ENCODE results near the gene TBC1D13.

TBC1D13 gene

DNA sequence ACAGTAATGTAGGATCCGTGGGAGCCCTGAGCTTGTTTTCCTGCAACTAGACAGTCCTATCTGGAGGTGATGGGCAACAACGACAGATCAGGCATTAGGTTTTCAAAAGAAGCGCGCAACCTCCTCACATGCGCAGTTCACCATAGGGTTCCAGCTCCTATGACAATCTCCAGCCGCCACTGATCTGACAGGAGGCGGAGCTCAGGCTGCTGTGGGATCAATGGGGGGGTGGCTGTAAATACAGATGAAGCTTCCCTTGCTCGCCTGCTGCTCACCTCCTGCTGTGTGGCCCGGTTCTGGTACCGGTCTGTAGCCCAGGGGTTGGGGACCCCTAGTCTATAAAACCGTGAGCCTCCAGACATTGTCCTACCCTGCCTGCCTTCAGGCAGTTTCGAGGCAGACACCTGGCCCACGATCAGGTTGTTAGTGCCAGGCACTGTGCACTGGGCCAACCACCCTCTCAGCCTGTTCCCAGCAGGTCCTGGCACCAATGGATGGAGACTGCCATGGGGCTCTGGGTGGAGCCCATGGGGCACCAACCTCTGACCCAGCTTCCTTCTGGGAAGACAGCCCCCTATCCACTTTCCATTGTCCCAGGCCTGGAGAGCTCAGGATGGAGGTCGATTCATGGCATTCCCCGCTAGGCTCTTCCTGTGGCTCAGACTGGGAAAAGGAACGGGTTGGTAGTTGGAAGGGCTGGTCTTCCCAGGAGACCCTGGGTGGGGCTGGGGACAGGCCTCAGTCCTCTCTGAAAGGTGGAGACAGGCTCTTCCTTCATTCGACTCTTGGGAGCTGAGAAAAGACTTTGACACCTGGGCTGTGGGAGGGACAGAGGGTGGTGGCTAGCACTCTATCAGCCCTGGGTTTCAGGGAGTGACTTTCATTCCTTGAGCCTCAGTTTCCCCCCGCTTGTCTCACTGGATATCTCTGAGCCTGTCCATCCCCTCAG lies 32.9 kb downstream of the TBC1D13 start:
- peaks cover 26% of the 10 kb centered on the region for H3K36me3 Mint-ChIP-seq (ENCODE audit: insufficient read depth)
- H3K9me3 Mint-ChIP-seq, result no peaks in the 10 kb centered on the region
- ATAC-seq (replicated peaks) (no peak), DNase-seq (no peak)
- H3K4me1 Mint-ChIP-seq (ENCODE audit: low read depth in 2 of 2), result peaks cover 9 to 22% of the 10 kb centered on the region in 2 donors
- no peaks in the 10 kb centered on the region for H3K27me3 Mint-ChIP-seq
- H3K4me3 Mint-ChIP-seq, result peak overlapping the region; percentile 73 to 76
- peak overlapping the region; percentile 13 to 53 for H3K27ac Mint-ChIP-seq

DNA sequence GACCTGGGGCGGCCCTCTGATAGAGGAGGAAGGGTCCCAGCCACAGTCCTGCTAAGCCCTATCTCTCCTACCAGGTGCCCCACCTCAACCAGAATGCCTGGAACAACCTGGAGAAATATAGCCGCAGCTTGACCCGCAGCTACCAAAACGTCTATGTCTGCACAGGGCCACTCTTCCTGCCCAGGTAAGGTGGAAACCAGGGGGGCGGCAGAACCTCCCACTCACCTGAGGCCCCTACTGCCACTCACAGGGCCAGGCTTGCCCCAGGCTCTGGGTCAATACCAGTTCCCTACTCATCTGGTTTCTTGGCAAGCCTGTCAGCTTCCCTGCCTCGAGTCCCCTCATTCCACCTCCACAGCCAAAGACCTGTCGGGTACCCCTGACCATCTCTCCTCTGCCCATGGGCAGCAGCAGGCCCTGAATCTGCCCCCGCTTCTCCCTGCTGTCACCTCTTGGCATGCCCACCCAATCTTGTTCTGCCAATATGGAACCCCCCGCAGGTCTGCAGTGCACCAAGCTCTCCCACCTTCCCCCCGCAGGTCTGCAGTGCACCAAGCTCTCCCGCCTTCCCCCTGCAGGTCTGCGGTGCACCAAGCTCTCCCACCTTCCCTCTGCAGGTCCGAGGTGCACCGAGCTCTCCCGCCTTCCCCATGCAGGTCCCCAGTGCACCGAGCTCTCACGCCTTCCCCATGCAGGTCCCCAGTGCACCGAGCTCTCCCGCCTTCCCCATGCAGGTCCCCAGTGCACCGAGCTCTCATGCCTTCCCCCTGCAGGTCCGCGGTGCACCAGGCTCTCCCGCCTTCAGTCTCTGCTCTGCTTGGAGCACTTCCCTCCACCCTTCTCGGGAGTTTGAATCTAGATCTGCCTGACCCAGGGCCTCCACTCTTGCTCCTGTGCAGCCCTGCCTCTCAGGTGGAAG lies 33.9 kb downstream of the TBC1D13 start:
- peaks cover 31% of the 10 kb centered on the region for H3K36me3 Mint-ChIP-seq (ENCODE audit: insufficient read depth)
- H3K27ac Mint-ChIP-seq, result peak overlapping the region in 1 of 2 donors; percentile 53
- ATAC-seq (replicated peaks) (no peak), DNase-seq (no peak)
- peak overlapping the region in 1 of 2 donors; percentile 76 for H3K4me3 Mint-ChIP-seq
- no peaks in the 10 kb centered on the region for H3K27me3 Mint-ChIP-seq
- H3K9me3 Mint-ChIP-seq, result no peaks in the 10 kb centered on the region
- peaks cover 9 to 22% of the 10 kb centered on the region in 2 donors for H3K4me1 Mint-ChIP-seq (ENCODE audit: low read depth in 2 of 2)

DNA sequence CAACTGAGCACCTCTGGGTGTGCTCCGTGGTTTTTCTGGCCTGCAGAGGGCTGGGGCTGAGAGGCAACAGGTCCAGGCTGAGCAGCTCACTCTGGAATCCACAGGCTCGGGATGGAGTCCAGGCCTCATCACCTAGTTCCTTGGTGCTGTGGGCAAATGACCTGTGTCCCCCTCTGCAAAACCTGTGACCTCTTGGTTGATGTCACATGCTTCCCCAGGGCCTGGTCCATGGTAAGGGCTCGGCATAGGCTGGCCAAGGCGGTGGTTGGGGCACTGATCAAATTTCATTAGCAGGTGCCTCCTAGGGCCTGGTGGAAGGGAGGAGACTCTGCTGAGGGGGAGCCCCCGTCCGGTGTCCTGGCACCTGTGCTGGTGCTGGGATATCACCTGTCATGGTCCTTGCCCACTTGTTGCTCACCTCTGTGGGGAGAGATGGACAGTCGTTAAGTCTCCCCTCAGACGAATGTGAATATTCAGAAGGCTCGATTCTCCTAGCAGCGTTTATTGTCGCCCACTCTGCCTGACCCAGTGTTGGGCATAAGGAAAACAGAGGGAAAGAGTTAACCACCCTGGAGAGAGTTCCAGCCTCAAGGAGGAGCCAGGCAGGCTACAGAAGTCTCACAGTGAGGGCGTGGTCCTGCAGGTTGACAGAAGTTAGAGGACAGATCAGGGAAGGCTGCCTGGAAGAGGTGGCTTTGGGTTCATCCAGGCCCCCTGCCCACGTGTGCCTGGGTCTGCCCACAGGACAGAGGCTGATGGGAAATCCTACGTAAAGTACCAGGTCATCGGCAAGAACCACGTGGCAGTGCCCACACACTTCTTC lies 34.7 kb downstream of the TBC1D13 start:
- H3K36me3 Mint-ChIP-seq (ENCODE audit: insufficient read depth), result peaks cover 32% of the 10 kb centered on the region
- H3K4me3 Mint-ChIP-seq, result peak overlapping the region in 1 of 2 donors; percentile 39
- H3K4me1 Mint-ChIP-seq (ENCODE audit: low read depth in 2 of 2), result peaks cover 9 to 22% of the 10 kb centered on the region in 2 donors
- no peaks in the 10 kb centered on the region for H3K9me3 Mint-ChIP-seq
- H3K27ac Mint-ChIP-seq, result peak overlapping the region in 1 of 2 donors; percentile 53
- ATAC-seq (replicated peaks) (no peak), DNase-seq (no peak)
- no peaks in the 10 kb centered on the region for H3K27me3 Mint-ChIP-seq

DNA sequence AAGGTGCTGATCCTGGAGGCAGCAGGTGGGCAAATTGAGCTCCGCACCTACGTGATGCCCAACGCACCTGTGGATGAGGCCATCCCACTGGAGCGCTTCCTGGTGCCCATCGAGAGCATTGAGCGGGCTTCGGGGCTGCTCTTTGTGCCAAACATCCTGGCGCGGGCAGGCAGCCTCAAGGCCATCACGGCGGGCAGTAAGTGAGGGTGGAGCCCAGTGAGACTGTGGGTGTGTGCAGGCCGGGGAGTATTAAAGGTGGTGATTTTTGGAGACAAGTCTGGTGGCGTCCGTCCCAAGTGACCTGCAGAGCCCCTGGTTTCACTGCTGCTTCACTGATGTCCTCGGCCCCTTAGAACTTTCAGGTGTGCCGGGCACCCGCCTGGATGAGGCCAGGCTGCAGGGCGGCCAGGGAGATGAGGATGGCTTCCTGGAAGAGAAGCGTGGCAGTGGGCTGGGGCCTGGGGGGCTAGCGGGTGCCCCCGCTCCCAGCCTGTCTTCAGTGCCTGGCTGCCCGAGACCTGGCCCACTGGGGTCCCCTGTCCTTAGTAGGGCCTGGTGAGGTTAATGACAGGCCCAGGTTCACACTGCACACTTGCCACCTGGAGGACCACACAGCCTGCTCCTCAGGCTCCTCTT lies 35.5 kb downstream of the TBC1D13 start:
- Mint-ChIP-seq H3K27me3 (no peaks in the 10 kb centered on the region), H3K4me3 (no peak overlapping the region), H3K36me3 (ENCODE audit: insufficient read depth) (peaks cover 34% of the 10 kb centered on the region), H3K9me3 (no peaks in the 10 kb centered on the region), H3K4me1 (ENCODE audit: low read depth in 2 of 2) (peaks cover 9 to 27% of the 10 kb centered on the region in 2 donors), H3K27ac (no peak overlapping the region)
- ATAC-seq (replicated peaks) (no peak), DNase-seq (no peak)

DNA sequence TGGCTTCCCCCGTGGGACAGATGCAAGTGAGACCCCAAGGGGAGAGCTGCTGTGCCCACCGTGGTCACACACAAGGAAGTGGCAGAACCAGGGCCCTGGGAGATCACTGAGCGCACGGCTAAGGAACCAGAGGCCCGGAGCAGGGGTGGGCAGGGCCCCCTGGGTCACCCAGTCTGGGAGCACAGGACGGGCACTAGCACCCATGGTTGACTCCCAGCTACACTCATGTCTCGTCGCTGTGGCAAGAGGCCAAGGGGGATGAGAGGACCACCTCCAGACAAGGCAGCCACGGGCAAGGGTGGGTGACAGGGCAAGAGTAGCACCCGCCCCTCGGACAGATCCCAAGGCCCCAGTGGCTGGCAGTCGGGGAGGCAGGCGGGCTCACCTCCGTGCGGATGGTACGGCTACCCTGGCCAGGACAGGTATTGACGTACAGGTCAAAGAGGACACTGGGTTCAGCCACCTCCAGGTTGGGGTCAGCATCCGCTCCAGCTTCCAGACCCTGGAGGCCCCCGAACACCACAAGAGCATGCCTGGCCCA lies 36.4 kb downstream of the TBC1D13 start:
- no peak overlapping the region for H3K4me3 Mint-ChIP-seq
- peaks cover 11 to 25% of the 10 kb centered on the region in 2 donors for H3K4me1 Mint-ChIP-seq (ENCODE audit: low read depth in 2 of 2)
- H3K9me3 Mint-ChIP-seq, result no peaks in the 10 kb centered on the region
- ATAC-seq (replicated peaks) (no peak), DNase-seq (no peak)
- H3K36me3 Mint-ChIP-seq (ENCODE audit: insufficient read depth), result peaks cover 32% of the 10 kb centered on the region
- no peak overlapping the region for H3K27ac Mint-ChIP-seq
- no peaks in the 10 kb centered on the region for H3K27me3 Mint-ChIP-seq

DNA sequence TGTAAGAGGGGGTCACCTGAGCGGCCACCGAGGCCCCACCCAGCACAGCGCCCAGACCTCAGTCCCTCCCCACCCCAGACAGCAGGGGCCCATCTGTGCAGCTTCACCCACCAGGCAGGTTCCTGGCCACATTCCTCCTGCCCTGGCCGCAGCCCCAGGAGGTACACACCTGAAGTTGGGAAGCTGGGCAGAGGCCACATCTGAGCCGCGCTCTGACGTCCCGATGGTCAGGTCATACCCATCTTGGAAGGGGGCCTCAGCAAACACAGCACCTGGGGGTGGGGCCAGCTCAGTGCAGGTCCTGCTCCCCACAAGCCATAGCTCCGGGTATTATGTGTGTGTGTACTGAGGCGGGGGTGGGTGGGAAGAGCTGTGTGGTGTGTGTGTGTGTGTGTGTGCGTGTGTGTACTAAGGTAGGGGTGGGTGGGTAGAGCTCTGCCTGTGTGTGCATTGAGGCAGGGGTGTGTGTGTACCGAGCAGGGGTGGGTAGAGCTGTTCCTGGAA lies 36.9 kb downstream of the TBC1D13 start:
- peak overlapping the region in 1 of 2 donors; percentile 20 for H3K27ac Mint-ChIP-seq
- no peaks in the 10 kb centered on the region for H3K27me3 Mint-ChIP-seq
- DNase-seq (no peak), ATAC-seq (replicated peaks) (no peak)
- no peaks in the 10 kb centered on the region for H3K9me3 Mint-ChIP-seq
- peaks cover 16 to 30% of the 10 kb centered on the region in 2 donors for H3K4me1 Mint-ChIP-seq (ENCODE audit: low read depth in 2 of 2)
- peaks cover 33% of the 10 kb centered on the region for H3K36me3 Mint-ChIP-seq (ENCODE audit: insufficient read depth)
- no peak overlapping the region for H3K4me3 Mint-ChIP-seq

DNA sequence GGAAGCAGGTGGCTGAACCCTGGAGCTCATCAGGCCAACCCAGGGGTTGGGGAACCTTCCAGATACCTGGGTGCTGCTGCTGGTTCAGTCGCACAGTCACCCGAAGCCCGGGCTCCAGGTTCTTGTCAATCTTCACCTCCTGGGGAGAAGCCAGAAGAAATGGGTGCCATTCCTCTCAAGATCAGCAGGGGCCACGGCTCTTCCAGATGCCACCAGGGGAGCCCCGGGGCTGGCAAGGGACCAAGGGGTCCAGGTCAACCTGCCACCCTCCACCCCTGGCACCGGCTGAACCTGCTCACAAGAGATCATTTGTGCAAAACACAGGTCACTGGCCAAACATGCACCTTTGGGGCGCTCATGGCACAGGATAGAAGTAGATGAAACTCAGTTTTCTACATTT lies 37.9 kb downstream of the TBC1D13 start:
- H3K36me3 Mint-ChIP-seq (ENCODE audit: insufficient read depth), result peaks cover 38% of the 10 kb centered on the region
- ATAC-seq (replicated peaks), result no peak
- H3K27ac Mint-ChIP-seq, result peak overlapping the region in 1 of 2 donors; percentile 20
- no peaks in the 10 kb centered on the region for H3K27me3 Mint-ChIP-seq
- H3K9me3 Mint-ChIP-seq, result no peaks in the 10 kb centered on the region
- H3K4me1 Mint-ChIP-seq (ENCODE audit: low read depth in 2 of 2), result peaks cover 18 to 27% of the 10 kb centered on the region in 2 donors
- no peak overlapping the region for H3K4me3 Mint-ChIP-seq
- DNase-seq, result no peak

DNA sequence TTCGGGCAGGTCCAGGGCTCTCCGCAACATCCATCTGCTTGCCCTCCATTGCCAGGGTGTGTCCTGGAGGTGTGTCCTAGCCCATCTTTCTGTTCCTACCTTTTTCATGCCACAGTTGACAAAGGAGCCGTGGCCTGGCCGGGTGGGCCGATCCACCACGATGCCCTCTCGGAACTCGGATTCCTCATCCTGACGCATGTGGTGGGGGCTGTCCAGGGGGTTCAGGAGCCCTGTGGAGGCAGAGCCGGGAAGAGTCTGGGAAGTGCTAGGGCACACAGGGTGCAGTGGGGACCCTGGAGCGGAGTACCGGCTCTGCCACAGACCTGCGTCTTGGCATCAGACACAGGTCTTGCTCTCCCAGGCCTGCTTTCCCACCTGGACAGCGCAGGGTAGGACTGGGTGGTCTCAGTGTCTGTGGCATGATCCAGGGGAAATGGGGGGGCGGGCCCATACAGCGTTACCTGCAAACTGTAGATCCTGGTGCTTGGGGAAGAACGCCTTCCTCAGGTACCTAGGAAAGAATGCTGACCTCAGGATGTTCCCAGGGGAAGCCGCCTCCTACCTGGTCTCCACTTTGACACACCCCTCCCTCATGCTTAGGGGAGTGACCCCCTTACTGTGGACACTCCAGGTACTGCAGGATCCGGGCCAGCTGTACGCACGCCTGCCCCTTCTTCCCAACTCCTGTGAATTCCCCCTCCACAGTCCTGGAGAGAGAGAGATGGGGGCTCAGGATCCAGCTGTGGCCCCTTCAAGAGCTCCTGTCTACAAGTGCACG lies 39.1 kb downstream of the TBC1D13 start:
- Mint-ChIP-seq H3K9me3 (no peaks in the 10 kb centered on the region), H3K27me3 (no peaks in the 10 kb centered on the region), H3K4me3 (no peak overlapping the region), H3K4me1 (ENCODE audit: low read depth in 2 of 2) (peaks cover 13 to 24% of the 10 kb centered on the region in 2 donors), H3K27ac (no peak overlapping the region), H3K36me3 (ENCODE audit: insufficient read depth) (peaks cover 32% of the 10 kb centered on the region)
- ATAC-seq (replicated peaks) (no peak), DNase-seq (no peak)

DNA sequence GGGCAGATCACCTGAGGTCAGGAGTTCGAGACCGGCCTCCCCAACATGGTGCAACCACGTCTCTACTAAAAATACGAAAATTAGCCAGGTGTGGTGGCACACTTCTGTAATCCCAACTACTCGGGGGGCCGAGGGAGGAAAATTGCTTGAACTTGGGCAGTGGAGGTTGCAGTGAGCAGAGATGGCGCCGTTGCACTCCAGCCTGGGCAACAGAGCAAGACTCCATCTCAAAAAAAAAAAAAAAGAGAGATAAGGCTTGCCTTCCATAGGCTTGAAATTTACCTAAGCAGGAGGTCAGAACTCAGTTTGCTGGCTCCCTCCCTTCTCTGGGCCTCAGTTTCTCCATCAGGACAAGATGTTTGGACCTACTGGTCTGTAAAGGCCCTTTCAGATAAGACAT lies 41.2 kb downstream of the TBC1D13 start:
- no peak for ATAC-seq (replicated peaks)
- Mint-ChIP-seq H3K4me3 (peak overlapping the region; percentile 96 to 97), H3K36me3 (ENCODE audit: insufficient read depth) (peaks cover 26% of the 10 kb centered on the region), H3K27ac (peak overlapping the region; percentile 96), H3K4me1 (ENCODE audit: low read depth in 2 of 2) (peaks cover 9 to 19% of the 10 kb centered on the region in 2 donors), H3K27me3 (no peaks in the 10 kb centered on the region), H3K9me3 (no peaks in the 10 kb centered on the region)
- no peak for DNase-seq

DNA sequence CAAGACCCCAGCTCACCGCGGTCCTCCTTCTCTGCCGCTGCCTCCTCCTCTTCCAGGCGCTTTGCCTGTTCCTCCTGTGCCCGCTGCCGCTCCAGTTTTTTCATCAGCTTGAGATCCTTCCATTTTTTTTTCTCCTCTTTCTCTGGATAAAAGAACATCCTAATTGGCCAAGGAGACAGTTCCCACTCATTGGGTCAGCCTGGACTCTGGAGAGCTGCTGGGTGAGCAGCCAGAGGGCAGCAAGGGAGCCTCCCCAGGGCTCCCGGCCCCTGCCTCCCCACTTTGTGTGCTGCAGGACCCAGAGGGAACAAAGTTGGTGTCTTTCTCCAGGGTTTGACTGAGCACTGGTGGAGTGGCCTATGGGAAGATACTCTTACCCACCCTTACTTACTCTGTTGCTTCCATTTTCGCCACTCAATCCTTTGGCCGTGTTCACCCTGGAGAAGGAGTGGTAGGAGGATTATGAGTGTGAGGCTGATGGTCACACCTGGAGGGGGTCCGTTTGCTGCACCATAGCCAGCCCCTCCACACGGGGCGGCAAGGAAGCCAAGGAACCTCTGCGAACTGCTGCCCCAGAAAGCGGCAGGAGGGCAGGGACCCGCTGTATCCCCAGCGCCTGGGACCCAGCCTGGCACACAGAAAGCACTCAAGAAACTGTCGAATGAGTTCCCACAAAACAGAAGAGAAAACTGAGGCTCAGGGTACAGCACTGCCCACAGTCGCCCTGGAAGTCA lies 41.8 kb downstream of the TBC1D13 start:
- DNase-seq, result no peak
- peaks cover 26% of the 10 kb centered on the region for H3K36me3 Mint-ChIP-seq (ENCODE audit: insufficient read depth)

More for the DNA sequence above, 41.8 kb downstream of the TBC1D13 start:
- peak overlapping the region; percentile 96 to 97 for H3K4me3 Mint-ChIP-seq
- no peaks in the 10 kb centered on the region for H3K27me3 Mint-ChIP-seq
- H3K4me1 Mint-ChIP-seq (ENCODE audit: low read depth in 2 of 2), result peaks cover 9 to 19% of the 10 kb centered on the region in 2 donors
- H3K9me3 Mint-ChIP-seq, result no peaks in the 10 kb centered on the region
- peak; percentile 11 for ATAC-seq (replicated peaks)
- H3K27ac Mint-ChIP-seq, result peak overlapping the region; percentile 96

Data from effector memory CD8-positive, alpha-beta T cell (primary cell).